GM21526 (cell line): Measurements from ENCODE around the gene LTBP2.

Experiments used
- ATAC-seq: cut with Tn5 transposase; IDR thresholded peaks from one replicate; pipeline ENCODE4 v1.9.1; 2021; ENCODE audit warnings: moderate library complexity; ENCODE audit not compliant: unreplicated experiment, low FRiP score

The LTBP2 gene

GRCh38 chr14:74510959-74511409 lies 101.1 kb downstream of the LTBP2 start:
- ATAC-seq = no peak

GRCh38 chr14:74510223-74510931 lies 101.7 kb downstream of the LTBP2 start:
- ATAC-seq = no peak

- no peak for ATAC-seq
Observed at GRCh38 chr14:74509587-74510222, 102.3 kb downstream of the LTBP2 start.

GRCh38 chr14:74508844-74509428 lies 103.1 kb downstream of the LTBP2 start:
- no peak for ATAC-seq

- ATAC-seq = no peak
Observed at GRCh38 chr14:74508292-74508731, 103.7 kb downstream of the LTBP2 start.

- ATAC-seq = no peak
Observed at GRCh38 chr14:74507840-74508239, 104.2 kb downstream of the LTBP2 start.

- no peak for ATAC-seq
Observed at GRCh38 chr14:74507085-74507484, 105.0 kb downstream of the LTBP2 start.

GRCh38 chr14:74506411-74506851 lies 105.6 kb downstream of the LTBP2 start:
- ATAC-seq = no peak

- ATAC-seq = no peak
Observed at GRCh38 chr14:74505831-74506230, 106.2 kb downstream of the LTBP2 start.

GRCh38 chr14:74504874-74505720 lies 106.9 kb downstream of the LTBP2 start:
- ATAC-seq = no peak

- ATAC-seq = no peak
Observed at GRCh38 chr14:74504412-74504811, 107.6 kb downstream of the LTBP2 start.

- ATAC-seq = no peak
Observed at GRCh38 chr14:74503938-74504335, 108.1 kb downstream of the LTBP2 start.

GRCh38 chr14:74503291-74503937 lies 108.6 kb downstream of the LTBP2 start:
- ATAC-seq = no peak

GRCh38 chr14:74502236-74503019 lies 109.6 kb downstream of the LTBP2 start:
- no peak for ATAC-seq

- ATAC-seq = no peak
Observed at GRCh38 chr14:74501691-74502090, 110.3 kb downstream of the LTBP2 start.

- no peak for ATAC-seq
Observed at GRCh38 chr14:74501135-74501614, 110.9 kb downstream of the LTBP2 start.

GRCh38 chr14:74500417-74501134 lies 111.5 kb downstream of the LTBP2 start:
- ATAC-seq = no peak

GRCh38 chr14:74495356-74495755 lies 116.7 kb downstream of the LTBP2 start:
- ATAC-seq = no peak
